ENCODE results near the gene DDR2.
A peak's percentile ranks its signal among the peaks of the same experiment; 100 is the strongest.
"Not testable (repeated sequence)": the region's sequence is repeated elsewhere in the genome, so short reads cannot be mapped to it uniquely, and the experiment has no call there.

The DDR2 gene

GRCh38 chr1:162632217-162632666 lies at the start of gene DDR2:
TSS of gene DDR2 (plus strand) at chr1:162632464. CDS start at chr1:162719064, 86,600 bp downstream.
- ATAC-seq: peak; percentile 71
- TF ChIP-seq TOX (CRISPR knock-in tag; IDR thresholded peaks at IDR 0.05; ENCODE audit: borderline replicate concordance): peak; percentile 42; the same call in 1 of the 2 replicates
- no peak for TF ChIP-seq SNAI2 (CRISPR knock-in tag; IDR thresholded peaks at IDR 0.05)
- no peak for TF ChIP-seq RARB (CRISPR knock-in tag; IDR thresholded peaks at IDR 0.05)
- no peak for TF ChIP-seq PATZ1 (CRISPR knock-in tag; IDR thresholded peaks at IDR 0.05; ENCODE audit: borderline replicate concordance)
- TF ChIP-seq CREB5 (CRISPR knock-in tag; IDR thresholded peaks at IDR 0.05; ENCODE audit: low read depth): no peak
- TF ChIP-seq ZNF70 (CRISPR knock-in tag; IDR thresholded peaks at IDR 0.05): no peak
- no peak for TF ChIP-seq BACH2 (CRISPR knock-in tag; IDR thresholded peaks at IDR 0.05; ENCODE audit: borderline replicate concordance)
- TF ChIP-seq CSRNP3 (CRISPR knock-in tag; IDR thresholded peaks at IDR 0.05): no peak
- no peak for TF ChIP-seq ESRRG (CRISPR knock-in tag; IDR thresholded peaks at IDR 0.05)
- TF ChIP-seq ZNF8 (CRISPR knock-in tag; IDR thresholded peaks at IDR 0.05): peak; percentile 66; the same call in 1 of the 2 replicates
- no peak for TF ChIP-seq ZFP30 (CRISPR knock-in tag; IDR thresholded peaks at IDR 0.05)
- TF ChIP-seq ISL1 (CRISPR knock-in tag; IDR thresholded peaks at IDR 0.05): no peak
- no peak for TF ChIP-seq ZC3H10 (CRISPR knock-in tag; IDR thresholded peaks at IDR 0.05)
- no peak for TF ChIP-seq ZFP3 (CRISPR knock-in tag; IDR thresholded peaks at IDR 0.05)
- no peak for TF ChIP-seq ZNF565 (CRISPR knock-in tag; conservative IDR thresholded peaks at IDR 0.05; ENCODE audit: low read depth)
- TF ChIP-seq TCF4 (CRISPR knock-in tag; IDR thresholded peaks at IDR 0.05; ENCODE audit: borderline replicate concordance): no peak; the same call in 1 of the 2 replicates
- TF ChIP-seq ARNTL (CRISPR knock-in tag; IDR thresholded peaks at IDR 0.05; ENCODE audit: borderline replicate concordance, low read depth): no peak
- 0 out of 2 replicates have a peak, but pooled peaks have one; percentile 46 for TF ChIP-seq OSR1 (CRISPR knock-in tag; IDR thresholded peaks at IDR 0.05)
- TF ChIP-seq CSDC2 (CRISPR knock-in tag; IDR thresholded peaks at IDR 0.05): no peak
- TF ChIP-seq, protein P1, sequence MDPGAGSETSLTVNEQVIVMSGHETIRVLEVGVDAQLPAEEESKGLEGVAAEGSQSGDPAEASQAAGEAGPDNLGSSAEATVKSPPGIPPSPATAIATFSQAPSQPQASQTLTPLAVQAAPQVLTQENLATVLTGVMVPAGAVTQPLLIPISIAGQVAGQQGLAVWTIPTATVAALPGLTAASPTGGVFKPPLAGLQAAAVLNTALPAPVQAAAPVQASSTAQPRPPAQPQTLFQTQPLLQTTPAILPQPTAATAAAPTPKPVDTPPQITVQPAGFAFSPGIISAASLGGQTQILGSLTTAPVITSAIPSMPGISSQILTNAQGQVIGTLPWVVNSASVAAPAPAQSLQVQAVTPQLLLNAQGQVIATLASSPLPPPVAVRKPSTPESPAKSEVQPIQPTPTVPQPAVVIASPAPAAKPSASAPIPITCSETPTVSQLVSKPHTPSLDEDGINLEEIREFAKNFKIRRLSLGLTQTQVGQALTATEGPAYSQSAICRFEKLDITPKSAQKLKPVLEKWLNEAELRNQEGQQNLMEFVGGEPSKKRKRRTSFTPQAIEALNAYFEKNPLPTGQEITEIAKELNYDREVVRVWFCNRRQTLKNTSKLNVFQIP (CRISPR knock-in tag; IDR thresholded peaks at IDR 0.05; ENCODE audit: borderline replicate concordance, low read depth): peak; percentile 75; the same call in 1 of the 2 replicates
- TF ChIP-seq GLIS3 (CRISPR knock-in tag; IDR thresholded peaks at IDR 0.05): no peak

GRCh38 chr1:162582901-162583300 lies 49.4 kb upstream of the DDR2 start:
- ATAC-seq: not testable (repeated sequence)

DNA sequence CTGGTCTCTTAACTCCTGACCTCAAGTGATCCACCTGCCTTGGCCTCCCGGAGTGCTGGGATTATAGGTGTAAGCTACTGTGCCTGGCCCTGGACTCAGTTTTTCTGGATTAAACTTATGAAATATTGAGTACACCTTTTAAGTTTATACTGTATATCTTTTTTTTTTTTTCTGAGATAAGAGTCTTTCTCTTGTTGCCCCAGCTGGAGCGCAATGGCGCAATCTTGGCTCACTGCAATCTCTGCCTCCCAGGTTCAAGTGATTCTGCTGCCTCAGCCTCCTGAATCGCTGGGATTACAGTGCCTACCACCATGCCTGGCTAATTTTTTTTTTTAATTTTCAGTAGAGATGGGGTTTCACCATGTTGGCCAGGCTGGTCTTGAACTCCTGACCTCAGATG lies 47.2 kb upstream of the DDR2 start:
- ATAC-seq: not testable (repeated sequence)

DNA sequence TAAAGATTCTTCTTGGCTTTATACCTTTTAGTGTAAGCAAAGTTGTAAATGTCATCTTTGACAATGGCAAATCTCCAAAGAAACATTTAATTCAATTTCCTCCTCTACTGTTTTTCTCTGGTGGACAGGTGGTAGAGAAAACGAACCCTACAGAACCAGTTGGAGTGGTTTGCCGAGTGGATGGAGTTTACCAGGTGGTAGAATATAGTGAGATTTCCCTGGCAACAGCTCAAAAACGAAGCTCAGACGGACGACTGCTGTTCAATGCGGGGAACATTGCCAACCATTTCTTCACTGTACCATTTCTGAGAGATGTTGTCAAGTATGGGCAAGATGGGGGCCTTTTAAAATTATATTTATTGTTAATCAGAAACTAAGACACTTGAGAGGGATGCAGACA lies 44.9 kb upstream of the DDR2 start:
- no peak for ATAC-seq

More for the DNA sequence above, 44.9 kb upstream of the DDR2 start:
- TF ChIP-seq PATZ1 (CRISPR knock-in tag; IDR thresholded peaks at IDR 0.05; ENCODE audit: borderline replicate concordance) (no peak), ZNF565 (CRISPR knock-in tag; conservative IDR thresholded peaks at IDR 0.05; ENCODE audit: low read depth) (no peak), ZC3H10 (CRISPR knock-in tag; IDR thresholded peaks at IDR 0.05) (no peak), ESRRG (CRISPR knock-in tag; IDR thresholded peaks at IDR 0.05) (no peak), PPARA (CRISPR knock-in tag; IDR thresholded peaks at IDR 0.05; ENCODE audit: borderline replicate concordance) (no peak), ZFP30 (CRISPR knock-in tag; IDR thresholded peaks at IDR 0.05) (no peak), TCF4 (CRISPR knock-in tag; IDR thresholded peaks at IDR 0.05; ENCODE audit: borderline replicate concordance) (no peak), TSHZ2 (CRISPR knock-in tag; IDR thresholded peaks at IDR 0.05) (no peak), ARNTL (CRISPR knock-in tag; IDR thresholded peaks at IDR 0.05; ENCODE audit: borderline replicate concordance, low read depth) (no peak)
- TF ChIP-seq, protein P1 (CRISPR knock-in tag; IDR thresholded peaks at IDR 0.05; ENCODE audit: borderline replicate concordance, low read depth): no peak

Measured in SK-N-SH treated with all-trans-retinoic acid at 6 μM for 48 hours (cell line).